Testis (tissue), 3 donors: ENCODE measurements around the gene INSIG1. TPM values are rescaled to one million over a fixed set of nuclear protein-coding genes. Genes with fewer than 3 reads are reported as not detected.

ENCODE experiments used
- DNase-seq: peaks from one replicate; pipeline ENCODE4 v3.0.0-alpha.2; 2019
- H3K27ac ChIP-seq, 2 donors: fragments of 200-600 bp; sonication (generic); one replicate each; pipeline ENCODE4 v1.5.1; 2019
- H3K27me3 ChIP-seq: fragments of 200-600 bp; sonication (generic); one replicate; pipeline ENCODE4 v1.5.1; 2019
- H3K36me3 ChIP-seq: fragments of 200-600 bp; sonication (generic); one replicate; pipeline ENCODE4 v1.5.1; 2017; ENCODE audit warnings: low read depth; ENCODE audit errors: missing control alignments
- H3K4me1 ChIP-seq: fragments of 200-600 bp; sonication (generic); one replicate; pipeline ENCODE4 v1.5.1; 2019
- H3K4me3 ChIP-seq, 2 donors: fragments of 200-600 bp; sonication (generic); one replicate each; pipeline ENCODE4 v1.5.1; 2017 to 2019
- H3K9me3 ChIP-seq: fragments of 200-600 bp; sonication (generic); one replicate; pipeline ENCODE4 v1.5.1; 2017
- POLR2A ChIP-seq: fragments of 450-650 bp; IDR thresholded peaks from one replicate; pipeline ENCODE4 v1.6.1; 2017; ENCODE audit warnings: antibody characterized with exemption, mild to moderate bottlenecking, moderate library complexity
- WGBS, 2 donors: methylation state at CpG; one replicate each; pipeline ENCODE4 v1.1.5; 2018; 5-methylcytosine and 5-hydroxymethylcytosine counted together
- intact Hi-C: fragments of 100-400 bp; cut with DNase I; formaldehyde crosslinking; loops from one replicate; pipeline ENCODE4 v1.15.1; 2023; ENCODE audit warnings: low total_unique reads
- polyA plus RNA-seq: library from polyadenylated mRNA; stranded (reverse); fragments of 350-450 nt; fragmentation: Illumina TruSeq; extraction: RNeasy Lipid Tissue Mini Kit (QIAGEN cat#74804); gene quantifications from one replicate; pipeline ENCODE4 v1.2.3, GENCODE V29; 2014; ENCODE audit warnings: low read depth, low replicate concordance; ENCODE audit not compliant: insufficient read depth
- total RNA-seq, 2 donors: library from RNA; depleted of rRNA; stranded (reverse); fragments of >200 nt; gene quantifications; one replicate each; pipeline ENCODE4 v1.2.3, GENCODE V29; 2016
- TF ChIP-seq, protein P1 (sequence below), 3 experiments: fragments of 450-650 bp in 2 of 3; fragments of 200-600 bp in 1 of 3; sonication (generic) in 1 of 3; IDR thresholded peaks; one replicate each; pipeline ENCODE4 v1.5.1; 2016 to 2019; ENCODE audit warnings: antibody characterized with exemption in 3 of 3, mild to moderate bottlenecking in 2 of 3, moderate library complexity in 1 of 3

Gene INSIG1
- total and polyA plus RNA-seq, 3 donors from 2014 or later: 52.7 to 118 (median 89.7) TPM

DNA sequence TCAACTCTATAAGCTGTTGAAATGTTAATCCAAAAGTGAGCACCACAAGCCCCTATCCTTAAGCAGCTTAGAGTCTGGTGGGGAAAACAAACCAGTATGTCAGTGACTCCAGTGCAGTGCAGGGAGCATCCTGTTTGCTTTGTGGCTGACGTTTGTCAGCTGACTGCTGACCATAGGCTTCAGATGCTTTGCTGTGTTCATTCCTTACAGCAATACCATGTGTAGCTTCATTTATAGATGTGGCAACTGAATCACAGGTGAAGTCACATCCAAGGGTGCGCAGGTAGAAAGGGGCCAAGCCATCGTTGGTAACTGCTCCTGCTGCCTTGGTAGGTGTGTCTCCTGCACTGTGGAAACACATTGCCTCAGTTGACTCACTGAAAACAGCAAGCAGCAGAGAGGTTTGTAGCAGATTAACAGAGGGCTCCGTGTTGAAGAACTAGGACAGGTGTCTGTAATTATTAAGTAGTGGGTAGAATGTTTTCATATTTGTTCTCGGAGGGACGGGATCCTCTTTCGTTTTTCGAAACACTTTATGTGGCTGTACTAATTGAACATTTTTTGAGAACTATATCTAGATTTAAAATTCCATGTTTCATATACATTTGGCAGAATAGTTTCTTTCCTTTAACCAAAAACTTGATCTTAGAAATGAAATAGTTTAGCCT, 2.0 kb downstream of the INSIG1 start:
- TF ChIP-seq, protein P1, sequence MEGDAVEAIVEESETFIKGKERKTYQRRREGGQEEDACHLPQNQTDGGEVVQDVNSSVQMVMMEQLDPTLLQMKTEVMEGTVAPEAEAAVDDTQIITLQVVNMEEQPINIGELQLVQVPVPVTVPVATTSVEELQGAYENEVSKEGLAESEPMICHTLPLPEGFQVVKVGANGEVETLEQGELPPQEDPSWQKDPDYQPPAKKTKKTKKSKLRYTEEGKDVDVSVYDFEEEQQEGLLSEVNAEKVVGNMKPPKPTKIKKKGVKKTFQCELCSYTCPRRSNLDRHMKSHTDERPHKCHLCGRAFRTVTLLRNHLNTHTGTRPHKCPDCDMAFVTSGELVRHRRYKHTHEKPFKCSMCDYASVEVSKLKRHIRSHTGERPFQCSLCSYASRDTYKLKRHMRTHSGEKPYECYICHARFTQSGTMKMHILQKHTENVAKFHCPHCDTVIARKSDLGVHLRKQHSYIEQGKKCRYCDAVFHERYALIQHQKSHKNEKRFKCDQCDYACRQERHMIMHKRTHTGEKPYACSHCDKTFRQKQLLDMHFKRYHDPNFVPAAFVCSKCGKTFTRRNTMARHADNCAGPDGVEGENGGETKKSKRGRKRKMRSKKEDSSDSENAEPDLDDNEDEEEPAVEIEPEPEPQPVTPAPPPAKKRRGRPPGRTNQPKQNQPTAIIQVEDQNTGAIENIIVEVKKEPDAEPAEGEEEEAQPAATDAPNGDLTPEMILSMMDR (IDR thresholded peaks at IDR 0.05): no peak
- no peak for TF ChIP-seq POLR2A
- intact Hi-C loops: no loop called here
- 40 to 41% methylated on average over 7 to 8 of the region's 8 CpGs for WGBS, 2 donors

DNA sequence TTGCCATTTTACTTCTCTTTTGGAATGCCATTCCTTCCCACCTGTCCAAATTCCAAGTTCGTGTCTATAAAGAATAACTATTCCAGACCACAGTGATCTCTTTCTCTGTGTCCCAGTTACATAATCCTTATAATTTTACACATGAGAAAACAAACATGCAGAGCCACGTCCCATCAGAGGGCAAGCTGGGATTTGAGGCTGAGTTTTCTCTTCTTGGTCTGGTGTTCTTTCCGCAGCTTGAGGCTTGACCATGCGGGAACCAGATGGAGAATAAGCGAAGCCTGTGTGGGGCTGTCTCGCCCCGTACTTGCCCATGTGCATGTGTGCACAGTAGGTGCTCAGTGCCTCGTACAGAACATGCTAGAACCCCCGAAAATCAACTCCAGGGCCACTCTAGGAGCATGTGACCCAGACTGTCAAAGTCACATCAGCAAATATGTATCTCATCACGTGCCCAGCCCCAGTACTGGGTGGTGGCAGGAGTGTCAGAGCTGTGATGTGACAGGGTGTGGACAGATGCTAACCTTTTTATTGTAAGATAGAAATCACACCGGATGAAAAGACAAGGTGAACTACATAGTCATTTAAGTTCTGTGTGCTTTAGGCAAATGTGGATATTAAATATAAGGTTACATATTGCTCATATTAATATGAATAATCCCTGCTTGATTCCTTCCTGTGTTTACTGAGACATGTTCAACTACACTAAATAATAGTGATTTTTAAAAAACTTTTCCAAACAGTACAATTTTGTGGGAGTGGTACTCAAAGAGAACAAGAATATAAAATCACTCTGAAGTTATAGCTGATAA, 3.2 kb downstream of the INSIG1 start:
- peak; percentile 41 for DNase-seq
- no peak for TF ChIP-seq POLR2A
- TF ChIP-seq, protein P1 (IDR thresholded peaks at IDR 0.05): no peak
- no peaks in the 10 kb centered on the region for H3K36me3 ChIP-seq
- peak overlapping the region; percentile 8 to 43 for H3K27ac ChIP-seq
- peaks cover 17% of the 10 kb centered on the region for H3K4me1 ChIP-seq
- no peaks in the 10 kb centered on the region for H3K27me3 ChIP-seq
- intact Hi-C loops: no loop called here
- no peak overlapping the region for H3K4me3 ChIP-seq
- WGBS, 2 donors: 58 to 60% methylated on average over 11 of the region's 11 CpGs
- no peaks in the 10 kb centered on the region for H3K9me3 ChIP-seq

More for the DNA sequence above, 2.0 kb downstream of the INSIG1 start:
- no peaks in the 10 kb centered on the region for H3K9me3 ChIP-seq
- H3K36me3 ChIP-seq: no peaks in the 10 kb centered on the region
- H3K27me3 ChIP-seq: no peaks in the 10 kb centered on the region
- peak overlapping the region; percentile 82 to 90 for H3K4me3 ChIP-seq
- H3K4me1 ChIP-seq: peaks cover 17% of the 10 kb centered on the region
- no peak for DNase-seq
- peak overlapping the region; percentile 89 to 96 for H3K27ac ChIP-seq

DNA sequence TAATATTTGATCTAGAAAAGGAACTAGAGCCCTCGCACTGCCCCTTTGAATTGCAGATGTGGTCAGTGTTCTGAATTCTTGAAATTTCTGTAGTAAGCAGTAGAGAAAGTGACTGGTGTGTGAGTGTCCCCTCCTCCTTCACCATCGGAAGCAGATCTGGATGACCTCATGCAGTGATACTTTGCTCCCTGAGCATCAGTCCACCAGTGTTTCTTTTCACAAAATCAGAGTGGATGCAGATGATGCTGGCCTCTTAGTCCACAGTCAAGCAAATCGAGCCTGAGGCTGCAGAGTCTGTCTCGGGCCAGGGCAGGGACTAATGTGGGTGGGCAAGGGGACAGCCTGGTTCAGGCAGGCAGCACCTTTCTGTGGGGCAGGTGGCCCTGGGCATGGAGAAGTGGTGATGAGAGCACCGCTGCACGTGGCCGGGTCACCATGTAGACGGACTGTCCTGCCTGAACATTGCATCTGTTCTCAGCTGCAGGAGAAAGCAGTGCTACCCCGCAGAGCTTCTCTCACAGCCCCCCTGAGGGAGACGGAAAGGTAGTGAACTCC, 5.4 kb downstream of the INSIG1 start:
- Histone ChIP-seq H3K4me3 (no peak overlapping the region), H3K36me3 (no peaks in the 10 kb centered on the region), H3K27me3 (no peaks in the 10 kb centered on the region), H3K27ac (peak overlapping the region in 1 of 2 donors; percentile 68), H3K4me1 (peaks cover 30% of the 10 kb centered on the region), H3K9me3 (no peaks in the 10 kb centered on the region)
- no peak for DNase-seq
- intact Hi-C loops: no loop called here
- WGBS, 2 donors: 70 to 86% methylated on average over 10 of the region's 10 CpGs
- TF ChIP-seq POLR2A: no peak
- TF ChIP-seq, protein P1 (IDR thresholded peaks at IDR 0.05): no peak

DNA sequence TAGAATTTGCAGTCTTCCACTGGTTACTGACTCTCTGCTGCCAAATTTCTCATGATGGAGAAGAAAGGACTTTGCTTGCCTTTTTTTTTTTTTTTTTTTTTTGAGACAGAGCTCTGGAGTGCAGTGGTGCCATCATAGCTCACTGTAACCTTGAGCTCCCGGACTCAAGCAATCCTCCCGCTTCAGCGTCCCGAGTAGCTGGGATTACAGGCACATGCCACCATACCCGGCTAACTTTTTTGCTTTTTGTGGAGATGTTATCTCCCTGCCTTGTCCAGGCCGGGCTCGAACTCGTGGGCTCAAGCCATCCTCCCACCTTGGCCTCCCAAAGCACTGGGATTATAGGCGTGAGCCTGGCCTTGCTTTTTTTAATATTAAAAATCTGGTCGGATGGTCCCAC, 6.2 kb downstream of the INSIG1 start:
- no peak overlapping the region for H3K4me3 ChIP-seq
- intact Hi-C loops: no loop called here
- H3K27ac ChIP-seq: peak overlapping the region; percentile 10 to 68
- no peaks in the 10 kb centered on the region for H3K9me3 ChIP-seq
- H3K27me3 ChIP-seq: no peaks in the 10 kb centered on the region
- peak; percentile 49 for DNase-seq
- TF ChIP-seq, protein P1 (IDR thresholded peaks at IDR 0.05): no peak
- TF ChIP-seq POLR2A: no peak
- peaks cover 30% of the 10 kb centered on the region for H3K4me1 ChIP-seq
- 58 to 67% methylated on average over 10 of the region's 10 CpGs for WGBS, 2 donors
- no peaks in the 10 kb centered on the region for H3K36me3 ChIP-seq
